Right kidney (tissue), 9 donors: Measurements from ENCODE around the gene RNU11.
"Not testable (repeated sequence)": the region's sequence is repeated elsewhere in the genome, so short reads cannot be mapped to it uniquely, and the experiment has no call there.

Experiments used
- DNase-seq: peaks from one replicate; pipeline ENCODE4 v3.0.0-alpha.2; 2016
- long read RNA-seq, 8 donors: transcript quantifications; one replicate each; lab custom pipeline, GENCODE V29; 2026

RNU11 gene
- long read RNA-seq, donor 1 = 0 reads
- long read RNA-seq, donor 2 = 0 reads
- long read RNA-seq, donor 3 = 0 reads
- long read RNA-seq, donor 4 = 0 reads
- long read RNA-seq, donor 5, partial matches to known transcripts = 0 of 1 reads
- long read RNA-seq, donor 5, other reads (novel, unspliced or antisense) = 0 of 1 reads
- long read RNA-seq, donor 6, partial matches to known transcripts = 0 of 1 reads
- long read RNA-seq, donor 6, other reads (novel, unspliced or antisense) = 0 of 1 reads
- long read RNA-seq, donor 7, partial matches to known transcripts = 0 of 1 reads
- long read RNA-seq, donor 7, other reads (novel, unspliced or antisense) = 0 of 1 reads
- long read RNA-seq, donor 8 = 0 reads

GRCh38 chr1:28648474-28649198, at the start of gene RNU11:
RNU11 (plus strand) TSS chr1:28648600.
- peak; percentile 96 for DNase-seq

GRCh38 chr1:28601696-28602095, 46.7 kb upstream of the RNU11 start:
- DNase-seq = no peak

- peak; percentile 22 for DNase-seq
Measured at GRCh38 chr1:28602536-28603439, 45.6 kb upstream of the RNU11 start.

DNA sequence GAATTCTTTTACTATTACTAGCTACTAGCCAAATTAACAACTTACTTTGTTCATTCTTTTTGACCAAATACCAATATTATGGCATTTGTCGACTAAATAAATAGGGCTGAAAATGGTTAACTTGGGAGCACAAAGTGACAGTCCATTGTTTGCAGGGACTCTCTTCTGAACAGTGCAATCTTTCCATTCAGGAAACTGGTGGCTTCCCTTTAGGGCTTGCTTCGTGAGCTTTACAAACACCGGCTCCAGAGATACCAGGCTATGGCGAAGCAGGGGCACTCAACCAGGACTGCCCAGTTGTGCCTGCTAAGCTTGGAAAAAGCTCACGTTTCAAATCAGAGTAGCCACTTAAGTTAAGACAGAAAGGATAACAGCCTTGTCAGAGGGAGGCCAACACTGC, 44.0 kb upstream of the RNU11 start:
- DNase-seq = no peak

GRCh38 chr1:28604962-28605361, 43.4 kb upstream of the RNU11 start:
- DNase-seq = no peak

- no peak for DNase-seq
Measured at GRCh38 chr1:28606771-28607170, 41.6 kb upstream of the RNU11 start.

DNA sequence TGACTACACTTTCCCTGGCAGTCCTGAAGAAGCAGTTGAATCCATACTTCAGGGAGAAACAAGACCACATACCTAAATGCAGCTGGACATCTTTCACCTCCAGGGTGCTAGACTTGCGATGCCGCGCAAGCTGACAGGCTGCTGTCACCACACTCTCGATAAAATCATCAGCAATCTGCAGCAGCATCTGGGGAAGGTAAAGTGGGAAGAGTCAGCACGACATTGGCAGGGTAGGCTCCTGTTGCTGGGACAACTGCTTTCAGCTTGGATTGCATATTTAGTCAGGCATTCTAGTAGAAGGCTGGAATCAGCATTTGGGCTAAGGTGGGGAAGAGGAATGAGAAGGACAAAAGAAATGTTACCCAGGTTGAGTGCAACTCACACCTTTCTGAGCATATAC, 35.2 kb upstream of the RNU11 start:
- DNase-seq = no peak

DNA sequence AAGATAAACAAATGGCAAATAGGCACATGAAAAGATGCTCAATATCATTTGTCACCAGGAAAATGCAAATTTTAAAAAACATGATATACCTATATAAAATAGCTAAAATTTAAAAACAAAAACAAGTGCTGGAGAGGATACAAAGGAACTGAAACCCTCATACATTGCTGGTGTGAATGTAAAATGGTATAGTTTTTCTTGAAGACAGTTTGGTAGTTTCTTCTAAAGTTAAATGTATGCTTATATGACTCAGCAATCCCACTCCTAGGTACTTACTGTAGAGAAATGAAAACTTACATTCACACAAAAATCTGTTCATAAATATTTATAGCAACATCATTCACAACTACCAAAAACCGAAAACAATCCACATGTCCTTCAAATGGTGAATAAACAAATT, 16.7 kb upstream of the RNU11 start:
- no peak for DNase-seq

DNA sequence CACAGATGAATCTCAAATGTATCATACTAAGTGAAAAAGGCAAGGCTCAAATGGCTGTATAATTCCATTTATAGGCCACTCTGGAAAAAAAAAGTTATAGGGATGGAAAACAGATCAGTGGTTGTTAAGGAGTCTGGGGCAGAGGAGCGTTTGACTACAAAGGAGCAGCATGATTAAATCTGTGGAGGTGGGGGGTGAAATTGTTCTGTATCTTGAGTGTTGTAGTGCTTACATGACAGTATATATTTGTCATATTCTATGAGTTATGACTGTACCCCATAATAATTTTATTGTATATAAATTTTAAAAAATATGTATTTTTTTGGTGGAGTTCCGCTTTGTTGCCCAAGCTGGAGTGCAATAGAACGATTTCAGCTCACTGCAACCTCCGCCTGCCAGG, 15.8 kb upstream of the RNU11 start:
- no peak for DNase-seq

- DNase-seq = no peak
Measured at GRCh38 chr1:28640766-28641165, 7.6 kb upstream of the RNU11 start.

- no peak for DNase-seq
Measured at GRCh38 chr1:28642056-28642846, 6.1 kb upstream of the RNU11 start.

DNA sequence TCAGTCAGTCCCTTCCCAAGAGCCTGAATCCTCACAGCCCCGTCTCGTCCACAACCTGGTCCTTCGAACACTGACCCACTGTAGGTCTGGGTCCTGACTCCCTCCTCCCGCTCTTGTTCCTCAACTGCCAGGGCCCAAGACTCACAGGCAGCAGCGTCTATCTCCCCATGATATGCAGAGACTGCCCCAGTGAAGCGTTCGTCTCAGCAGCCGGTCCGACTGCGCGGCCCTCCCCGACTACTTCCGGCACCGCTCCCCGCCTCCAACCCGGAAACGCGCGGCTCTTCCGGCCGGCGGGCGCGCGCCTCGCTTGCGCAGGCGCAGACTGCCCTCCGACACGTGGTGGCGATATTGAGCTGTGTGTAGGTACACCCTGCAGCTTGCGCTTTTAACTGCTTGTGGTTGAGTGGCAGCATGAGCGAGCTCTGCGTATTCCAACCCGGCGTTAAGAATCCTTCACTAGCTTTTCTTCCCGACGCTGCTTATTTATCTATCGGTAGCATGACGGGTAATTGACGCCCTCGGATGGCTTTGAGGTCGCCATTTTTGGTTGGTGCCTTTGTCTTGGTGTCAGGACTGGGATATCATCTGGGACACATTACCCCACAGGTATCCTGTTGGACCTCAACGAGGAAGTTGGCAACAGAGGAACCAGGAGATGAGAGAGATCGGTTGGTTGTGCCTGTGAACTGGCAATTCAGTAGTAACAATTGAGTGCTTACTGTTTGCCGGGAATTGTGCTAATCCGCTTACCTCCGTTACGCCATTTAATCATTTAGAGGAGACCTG, 5.4 kb upstream of the RNU11 start, which contains the start of gene TAF12:
Gene TAF12, minus strand, starts transcription at position 221 of the 789 bp plus-strand sequence. CDS start 20,986 bp downstream, outside the sequence.
- peak; percentile 95 for DNase-seq

DNA sequence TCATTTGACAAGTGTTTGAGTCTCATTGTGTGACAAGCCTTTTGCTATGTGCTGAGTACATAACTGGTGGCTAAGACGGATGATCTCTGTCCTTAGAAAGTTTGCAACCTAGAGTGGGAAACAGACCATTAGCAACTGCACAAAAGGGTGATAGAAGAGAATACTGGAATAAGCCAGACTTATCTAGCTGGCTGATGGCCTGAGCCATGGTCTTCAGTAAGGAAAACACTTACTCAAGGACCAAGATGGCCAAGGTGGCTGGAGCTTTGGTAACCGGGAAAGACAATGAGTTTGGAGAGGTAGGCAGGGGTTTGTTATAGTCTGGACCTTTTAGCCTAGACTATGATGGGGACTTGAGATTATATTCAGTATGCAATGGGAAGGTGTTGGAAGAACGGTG, 3.9 kb upstream of the RNU11 start:
- no peak for DNase-seq

GRCh38 chr1:28645406-28645805, 3.0 kb upstream of the RNU11 start:
- DNase-seq = not testable (repeated sequence)

GRCh38 chr1:28646040-28646439, 2.4 kb upstream of the RNU11 start:
- DNase-seq = no peak

- peak; percentile 96 for DNase-seq
Measured at GRCh38 chr1:28648008-28648473, 359 bp upstream of the RNU11 start.

- not testable (repeated sequence) for DNase-seq
Measured at GRCh38 chr1:28653063-28653462, 4.7 kb downstream of the RNU11 start.

- not testable (repeated sequence) for DNase-seq
Measured at GRCh38 chr1:28653870-28654269, 5.5 kb downstream of the RNU11 start.

DNA sequence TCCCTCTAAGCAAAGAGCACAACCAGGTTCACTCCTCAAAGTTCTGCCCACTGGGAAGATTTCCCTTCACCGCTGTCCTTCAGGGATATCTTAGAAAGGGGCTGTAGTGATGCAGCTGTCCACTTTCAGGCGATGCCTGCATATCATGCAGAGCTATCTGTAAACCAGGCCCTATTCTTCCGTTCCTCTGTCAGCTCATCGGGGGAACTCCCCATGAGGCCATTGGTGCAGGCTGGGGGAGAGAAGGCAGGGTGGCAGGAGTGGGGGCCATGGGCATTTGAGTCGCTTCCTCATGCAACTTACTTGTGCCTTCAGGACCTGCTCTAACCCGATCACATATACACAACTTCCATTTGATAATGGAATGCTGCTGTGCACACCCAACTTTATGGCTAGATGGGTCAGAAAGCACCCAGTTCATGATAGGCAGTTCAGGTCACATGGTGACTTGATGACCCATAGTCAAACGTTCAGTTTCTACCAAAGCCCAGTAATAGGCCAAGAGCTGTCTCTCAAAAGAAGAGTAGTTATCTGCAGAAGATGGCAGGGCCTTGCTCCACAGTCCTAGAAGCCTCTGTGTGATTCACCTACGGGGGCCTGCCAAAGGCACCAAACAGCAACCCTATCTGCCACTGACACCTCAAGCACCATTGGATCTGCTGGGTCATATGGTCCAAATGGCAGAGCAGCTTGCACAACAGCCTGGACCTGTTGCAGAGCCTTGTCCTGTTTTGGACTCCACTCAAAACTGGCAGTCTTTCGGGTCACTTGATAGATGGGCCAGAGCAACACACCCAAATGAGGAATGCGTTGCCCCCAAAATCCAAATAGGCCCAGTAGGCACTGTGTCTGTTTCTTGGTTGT, 7.3 kb downstream of the RNU11 start:
- DNase-seq = not testable (repeated sequence)

DNA sequence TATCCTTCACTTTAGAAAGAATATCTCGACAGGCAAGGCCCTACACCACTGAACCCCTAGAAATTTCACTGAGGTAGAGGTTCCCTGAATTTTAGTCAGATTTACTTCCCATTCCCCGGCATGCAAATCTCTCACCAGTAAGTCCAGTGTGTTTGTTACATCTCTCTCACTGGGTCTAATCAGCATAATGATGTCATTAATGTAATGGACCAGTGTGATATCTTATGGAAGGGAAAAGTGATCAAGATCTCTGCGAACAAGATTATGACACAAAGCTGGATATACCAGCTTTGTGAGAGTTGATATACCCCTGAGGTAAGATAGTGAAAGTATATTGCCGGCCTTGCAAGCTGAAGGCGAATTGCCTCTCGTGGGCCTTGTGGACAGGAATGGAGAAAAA, 7.9 kb downstream of the RNU11 start:
- no peak for DNase-seq
